Measurements from ENCODE around the gene CFAP70. TPM values are rescaled to one million over a fixed set of nuclear protein-coding genes. Genes with fewer than 3 reads are reported as not detected.
A peak's percentile ranks its signal among the peaks of the same experiment; 100 is the strongest.
"Not testable (repeated sequence)": the region's sequence is repeated elsewhere in the genome, so short reads cannot be mapped to it uniquely, and the experiment has no call there.

CFAP70 gene
- total RNA-seq, 2 donors from 2014 or later: 0.95 to 1.1 TPM

- H3K9me3 Mint-ChIP-seq; H3K36me3 Mint-ChIP-seq (ENCODE audit: insufficient read depth in 2 of 2); H3K27me3 Mint-ChIP-seq (ENCODE audit: low read depth); DNase-seq; H3K4me3 Mint-ChIP-seq; H3K27ac Mint-ChIP-seq; ATAC-seq (replicated peaks in 1 of 2); H3K4me1 Mint-ChIP-seq (ENCODE audit: low read depth): not testable (repeated sequence)
Observed at GRCh38 chr10:73328523-73328922, 30.1 kb downstream of the CFAP70 start.

DNA sequence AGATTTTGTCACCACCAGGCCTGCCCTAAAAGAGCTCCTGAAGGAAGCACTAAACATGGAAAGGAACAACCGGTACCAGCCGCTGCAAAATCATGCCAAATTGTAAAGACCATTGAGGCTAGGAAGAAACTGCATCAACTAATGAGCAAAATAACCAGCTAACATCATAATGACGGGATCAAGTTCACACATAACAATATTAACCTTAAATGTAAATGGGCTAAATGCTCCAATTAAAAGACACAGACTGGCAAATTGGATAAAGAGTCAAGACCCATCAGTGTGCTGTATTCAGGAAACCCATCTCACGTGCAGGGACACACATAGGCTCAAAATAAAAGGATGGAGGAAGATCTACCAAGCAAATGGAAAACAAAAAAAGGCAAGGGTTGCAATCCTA, 33.4 kb downstream of the CFAP70 start:
- H3K4me3 Mint-ChIP-seq; H3K9me3 Mint-ChIP-seq; DNase-seq; H3K36me3 Mint-ChIP-seq (ENCODE audit: insufficient read depth in 2 of 2); H3K4me1 Mint-ChIP-seq (ENCODE audit: low read depth); H3K27ac Mint-ChIP-seq; ATAC-seq (replicated peaks in 1 of 2); H3K27me3 Mint-ChIP-seq (ENCODE audit: low read depth): not testable (repeated sequence)

DNA sequence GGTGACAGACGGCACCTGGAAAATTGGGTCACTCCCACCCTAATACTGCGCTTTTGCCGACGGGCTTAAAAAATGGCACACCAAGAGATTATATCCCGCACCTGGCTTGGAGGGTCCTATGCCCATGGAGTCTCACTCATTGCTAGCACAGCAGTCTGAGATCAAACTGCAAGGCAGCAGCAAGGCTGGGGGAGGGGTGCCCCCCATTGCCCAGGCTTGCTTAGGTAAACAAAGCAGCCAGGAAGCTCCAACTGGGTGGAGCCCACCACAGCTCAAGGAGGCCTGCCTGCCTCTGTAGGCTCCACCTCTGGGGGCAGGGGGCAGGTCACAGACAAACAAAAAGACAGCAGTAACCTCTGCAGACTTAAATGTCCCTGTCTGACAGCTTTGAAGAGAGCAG, 35.1 kb downstream of the CFAP70 start:
- ATAC-seq (replicated peaks in 1 of 2); H3K27ac Mint-ChIP-seq; H3K4me3 Mint-ChIP-seq; H3K4me1 Mint-ChIP-seq (ENCODE audit: low read depth); H3K27me3 Mint-ChIP-seq (ENCODE audit: low read depth); H3K9me3 Mint-ChIP-seq; H3K36me3 Mint-ChIP-seq (ENCODE audit: insufficient read depth in 2 of 2); DNase-seq: not testable (repeated sequence)

DNA sequence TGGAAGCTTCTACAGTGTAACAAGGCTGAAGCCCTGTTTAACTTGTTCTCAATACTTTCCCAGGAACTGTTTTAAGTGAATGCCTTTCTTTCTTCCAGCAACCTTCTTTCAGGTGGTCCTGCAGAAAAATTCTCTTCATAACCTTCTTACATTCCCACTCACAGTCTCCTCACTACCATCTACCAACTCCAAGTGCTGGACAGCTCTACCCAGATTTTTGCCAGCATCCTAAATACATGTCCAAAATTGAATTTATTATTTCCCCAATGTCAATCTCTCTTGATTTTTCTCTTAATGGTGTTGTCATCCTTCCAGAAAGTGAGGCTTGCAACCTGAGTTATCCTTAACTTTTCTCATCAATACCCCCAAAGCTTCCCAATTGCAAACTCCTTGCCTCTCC, 48.2 kb downstream of the CFAP70 start:
- ATAC-seq (replicated peaks in 1 of 2): no peak
- Mint-ChIP-seq H3K36me3 (ENCODE audit: insufficient read depth in 2 of 2) (peaks cover 7 to 9% of the 10 kb centered on the region in 2 donors), H3K27ac (no peak overlapping the region), H3K27me3 (ENCODE audit: low read depth) (no peaks in the 10 kb centered on the region), H3K4me3 (no peak overlapping the region), H3K9me3 (peaks cover 3 to 10% of the 10 kb centered on the region in 2 donors), H3K4me1 (ENCODE audit: low read depth) (no peaks in the 10 kb centered on the region)
- no peak for DNase-seq

DNA sequence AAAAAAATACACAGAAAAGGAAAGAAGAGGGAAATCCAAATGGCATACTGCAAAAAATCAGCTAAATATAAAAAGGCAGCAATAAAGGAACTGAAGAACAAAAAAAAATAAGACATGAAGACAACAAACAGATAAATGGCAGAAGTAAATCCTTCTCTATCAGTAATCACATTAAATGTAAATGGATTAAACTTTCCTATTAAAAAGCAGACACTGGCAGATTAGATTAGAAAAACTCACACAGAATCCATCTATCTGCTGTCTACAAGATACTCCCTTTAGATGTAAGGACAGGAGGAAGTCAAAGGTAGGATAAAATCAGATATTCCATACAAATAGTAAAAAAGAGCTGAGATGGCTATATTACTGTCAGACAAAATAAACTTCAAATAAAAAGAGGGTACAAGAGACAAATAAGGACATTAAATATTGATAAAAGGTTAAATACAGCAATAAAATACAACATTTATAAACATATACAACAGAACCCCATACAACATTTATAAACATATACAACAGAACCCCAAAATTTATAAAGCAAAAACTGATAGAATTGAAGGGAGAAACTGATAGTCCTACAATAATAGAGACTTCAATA, 51.4 kb downstream of the CFAP70 start:
- Mint-ChIP-seq H3K4me1 (ENCODE audit: low read depth) (no peaks in the 10 kb centered on the region), H3K36me3 (ENCODE audit: insufficient read depth in 2 of 2) (peaks cover 11% of the 10 kb centered on the region in 2 donors), H3K27ac (no peak overlapping the region), H3K9me3 (peaks cover 3 to 10% of the 10 kb centered on the region in 2 donors), H3K27me3 (ENCODE audit: low read depth) (no peaks in the 10 kb centered on the region), H3K4me3 (no peak overlapping the region)
- DNase-seq: no peak
- ATAC-seq (replicated peaks in 1 of 2): no peak

- peaks cover 11% of the 10 kb centered on the region in 2 donors for H3K36me3 Mint-ChIP-seq (ENCODE audit: insufficient read depth in 2 of 2)
- no peaks in the 10 kb centered on the region for H3K4me1 Mint-ChIP-seq (ENCODE audit: low read depth)
- DNase-seq: no peak
- H3K9me3 Mint-ChIP-seq: peaks cover 3 to 10% of the 10 kb centered on the region in 2 donors
- no peak overlapping the region for H3K4me3 Mint-ChIP-seq
- no peaks in the 10 kb centered on the region for H3K27me3 Mint-ChIP-seq (ENCODE audit: low read depth)
- no peak overlapping the region for H3K27ac Mint-ChIP-seq
- ATAC-seq (replicated peaks in 1 of 2): no peak
Observed at GRCh38 chr10:73306171-73306708, 52.4 kb downstream of the CFAP70 start.

DNA sequence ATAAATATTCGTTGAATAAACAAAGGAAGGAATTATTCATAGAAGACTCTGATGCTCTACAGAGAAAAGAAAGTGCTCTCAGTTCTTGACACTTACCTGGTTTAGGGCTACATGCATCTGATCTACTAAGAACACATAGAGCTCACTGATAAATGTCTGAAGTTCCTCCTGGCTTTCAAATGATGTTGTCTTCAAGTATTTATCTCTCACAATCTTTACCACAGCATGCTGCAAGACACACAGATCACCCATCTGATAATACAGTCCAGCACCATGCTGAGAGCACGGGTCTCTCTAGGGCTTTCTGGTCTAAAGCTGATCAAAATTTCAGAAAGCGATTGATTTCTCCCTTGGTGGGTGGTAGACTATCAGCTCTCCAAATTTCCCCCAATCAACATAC, 61.7 kb downstream of the CFAP70 start:
- Mint-ChIP-seq H3K4me1 (ENCODE audit: low read depth) (peaks cover 5% of the 10 kb centered on the region), H3K27me3 (ENCODE audit: low read depth) (no peaks in the 10 kb centered on the region), H3K9me3 (no peaks in the 10 kb centered on the region), H3K4me3 (no peak overlapping the region), H3K27ac (no peak overlapping the region), H3K36me3 (ENCODE audit: insufficient read depth in 2 of 2) (no peaks in the 10 kb centered on the region)
- ATAC-seq (replicated peaks in 1 of 2) (peak in 1 of 2 donors; percentile 15), DNase-seq (no peak)

- no peak for ATAC-seq (replicated peaks in 1 of 2)
- Mint-ChIP-seq H3K4me1 (ENCODE audit: low read depth) (peaks cover 5% of the 10 kb centered on the region), H3K27ac (no peak overlapping the region), H3K36me3 (ENCODE audit: insufficient read depth in 2 of 2) (peaks cover 5 to 10% of the 10 kb centered on the region in 2 donors), H3K4me3 (no peak overlapping the region), H3K9me3 (peaks cover 2% of the 10 kb centered on the region in 2 donors), H3K27me3 (ENCODE audit: low read depth) (no peaks in the 10 kb centered on the region)
- DNase-seq: no peak
Observed at GRCh38 chr10:73293461-73293860, 65.2 kb downstream of the CFAP70 start.

DNA sequence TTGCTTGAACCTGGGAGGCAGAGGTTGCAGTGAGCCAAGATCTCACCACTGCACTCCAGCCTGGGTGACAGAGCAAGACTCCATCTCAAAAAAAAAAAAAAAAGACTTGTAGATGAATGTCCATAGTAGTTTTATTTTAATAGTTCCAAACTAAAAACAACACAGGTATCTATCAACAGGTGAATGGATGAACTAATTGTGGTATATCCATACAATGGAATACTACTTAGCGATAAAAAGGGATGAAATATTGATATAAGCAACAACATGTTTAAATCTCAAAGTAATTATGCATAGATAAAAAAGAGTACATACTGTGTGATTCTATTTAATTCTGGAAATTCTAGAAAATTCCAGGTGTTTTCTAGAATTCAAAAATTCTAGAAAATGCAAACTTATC, 68.7 kb downstream of the CFAP70 start:
- peaks cover 5 to 10% of the 10 kb centered on the region in 2 donors for H3K36me3 Mint-ChIP-seq (ENCODE audit: insufficient read depth in 2 of 2)
- no peaks in the 10 kb centered on the region for H3K27me3 Mint-ChIP-seq (ENCODE audit: low read depth)
- H3K4me3 Mint-ChIP-seq: no peak overlapping the region
- H3K4me1 Mint-ChIP-seq (ENCODE audit: low read depth): no peaks in the 10 kb centered on the region
- ATAC-seq (replicated peaks in 1 of 2): no peak
- DNase-seq: no peak
- H3K9me3 Mint-ChIP-seq: peaks cover 2% of the 10 kb centered on the region in 2 donors
- H3K27ac Mint-ChIP-seq: no peak overlapping the region

- peaks cover 2% of the 10 kb centered on the region in 2 donors for H3K9me3 Mint-ChIP-seq
- DNase-seq (no peak), ATAC-seq (replicated peaks in 1 of 2) (no peak)
- no peak overlapping the region for H3K4me3 Mint-ChIP-seq
- H3K27me3 Mint-ChIP-seq (ENCODE audit: low read depth): no peaks in the 10 kb centered on the region
- H3K36me3 Mint-ChIP-seq (ENCODE audit: insufficient read depth in 2 of 2): peaks cover 5 to 10% of the 10 kb centered on the region in 2 donors
- H3K27ac Mint-ChIP-seq: no peak overlapping the region
- H3K4me1 Mint-ChIP-seq (ENCODE audit: low read depth): no peaks in the 10 kb centered on the region
Observed at GRCh38 chr10:73287441-73287840, 71.2 kb downstream of the CFAP70 start.

GRCh38 chr10:73281097-73281496, 77.6 kb downstream of the CFAP70 start:
- DNase-seq: no peak
- Mint-ChIP-seq H3K27ac (no peak overlapping the region), H3K4me1 (ENCODE audit: low read depth) (no peaks in the 10 kb centered on the region), H3K4me3 (no peak overlapping the region), H3K27me3 (ENCODE audit: low read depth) (no peaks in the 10 kb centered on the region), H3K36me3 (ENCODE audit: insufficient read depth in 2 of 2) (no peaks in the 10 kb centered on the region), H3K9me3 (no peaks in the 10 kb centered on the region)
- ATAC-seq (replicated peaks in 1 of 2): no peak

DNA sequence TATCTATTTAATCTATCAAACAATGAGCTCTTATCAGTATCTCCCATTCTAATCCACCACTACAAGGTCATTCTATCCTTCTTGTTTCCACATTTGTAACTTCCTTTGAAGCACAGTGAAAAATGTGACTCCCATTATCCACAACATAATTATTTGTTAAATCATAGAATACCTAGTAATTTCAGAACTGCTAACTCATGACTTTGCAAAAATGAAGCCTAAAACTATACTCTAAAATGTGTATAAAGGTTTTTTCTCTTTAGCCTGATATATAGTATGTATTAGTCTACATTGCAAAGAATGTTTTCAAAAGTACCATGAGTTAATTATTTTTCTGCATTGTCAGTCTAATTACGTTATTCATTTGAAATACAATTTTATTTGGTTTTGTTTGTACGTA, 94.2 kb downstream of the CFAP70 start:
- Mint-ChIP-seq H3K9me3 (no peaks in the 10 kb centered on the region), H3K27ac (peak overlapping the region; percentile 69), H3K4me3 (no peak overlapping the region), H3K36me3 (ENCODE audit: insufficient read depth in 2 of 2) (no peaks in the 10 kb centered on the region), H3K27me3 (ENCODE audit: low read depth) (no peaks in the 10 kb centered on the region), H3K4me1 (ENCODE audit: low read depth) (peaks cover 11% of the 10 kb centered on the region)
- no peak for DNase-seq
- no peak for ATAC-seq (replicated peaks in 1 of 2)

- no peak overlapping the region for H3K4me3 Mint-ChIP-seq
- H3K9me3 Mint-ChIP-seq: peaks cover 0 to 5% of the 10 kb centered on the region in 2 donors
- DNase-seq (no peak), ATAC-seq (replicated peaks in 1 of 2) (no peak)
- no peaks in the 10 kb centered on the region for H3K36me3 Mint-ChIP-seq (ENCODE audit: insufficient read depth in 2 of 2)
- no peaks in the 10 kb centered on the region for H3K27me3 Mint-ChIP-seq (ENCODE audit: low read depth)
- peaks cover 11% of the 10 kb centered on the region for H3K4me1 Mint-ChIP-seq (ENCODE audit: low read depth)
- H3K27ac Mint-ChIP-seq: no peak overlapping the region
Observed at GRCh38 chr10:73263693-73264347, 94.8 kb downstream of the CFAP70 start.
